ES-I3 (cell line): ENCODE measurements around the gene GTPBP6.
"Not testable (repeated sequence)": the region's sequence is repeated elsewhere in the genome, so short reads cannot be mapped to it uniquely, and the experiment has no call there.

Experiments used
- H3K36me3 ChIP-seq: 2 replicates; pipeline ENCODE4 v1.6.1; 2013; ENCODE audit warnings: mild to moderate bottlenecking, low read length, control low read depth, moderate library complexity; ENCODE audit not compliant: insufficient read depth
- H3K4me1 ChIP-seq: 2 replicates; pipeline ENCODE4 v1.6.1; 2013; ENCODE audit warnings: mild to moderate bottlenecking, control low read depth, low read length; ENCODE audit not compliant: insufficient read depth
- H3K9ac ChIP-seq: 2 replicates; pipeline ENCODE4 v1.6.1; 2013; ENCODE audit warnings: low read depth, mild to moderate bottlenecking, low read length, moderate library complexity
- H3K9me3 ChIP-seq: 2 replicates; pipeline ENCODE4 v1.6.1; 2013; ENCODE audit warnings: mild to moderate bottlenecking, low read length, moderate library complexity; ENCODE audit not compliant: control insufficient read depth, insufficient read depth

GTPBP6 gene

GRCh38 chrX:310621-311155 is 7.9 kb downstream of the GTPBP6 start:
- H3K9ac ChIP-seq, result no peak overlapping the region
- no peaks in the 10 kb centered on the region for H3K9me3 ChIP-seq
- peaks cover 32% of the 10 kb centered on the region for H3K36me3 ChIP-seq

DNA sequence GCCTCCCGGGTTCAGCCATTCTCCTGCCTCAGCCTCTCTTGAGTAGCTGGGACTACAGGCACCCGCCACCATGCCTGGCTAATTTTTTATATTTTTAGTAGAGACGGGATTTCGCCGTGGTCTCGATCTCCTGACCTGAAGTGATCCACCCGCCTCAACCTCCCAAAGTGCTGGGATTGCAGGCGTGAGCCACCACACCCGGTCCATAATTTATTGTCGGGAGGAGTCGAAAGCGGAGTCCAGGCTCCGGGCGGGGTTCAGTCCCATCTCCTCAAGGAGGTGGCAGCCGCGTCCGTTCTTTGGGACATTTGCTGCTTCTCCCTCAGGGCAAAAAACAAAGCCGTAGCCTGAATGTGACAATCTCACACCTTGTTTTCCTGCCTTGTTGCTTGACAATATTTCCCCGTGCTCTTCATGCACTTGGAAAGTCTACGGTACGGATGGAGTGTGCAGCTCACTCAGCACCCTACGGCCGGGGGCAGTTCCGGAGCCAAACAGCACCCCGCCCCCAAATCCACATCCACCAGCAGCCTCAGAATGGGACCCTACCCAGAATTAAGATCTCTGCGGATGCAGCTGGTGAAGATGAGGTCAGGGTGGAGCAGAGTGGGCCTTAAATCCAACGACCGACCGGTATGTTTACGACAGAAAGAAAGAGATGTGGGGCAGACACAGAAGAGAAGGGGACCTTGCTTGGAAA is 9.6 kb downstream of the GTPBP6 start:
- Histone ChIP-seq H3K9ac (no peak overlapping the region), H3K36me3 (peaks cover 32% of the 10 kb centered on the region), H3K9me3 (no peaks in the 10 kb centered on the region), H3K4me1 (no peaks in the 10 kb centered on the region)

More at GRCh38 chrX:310621-311155, 7.9 kb downstream of the GTPBP6 start:
- no peaks in the 10 kb centered on the region for H3K4me1 ChIP-seq

DNA sequence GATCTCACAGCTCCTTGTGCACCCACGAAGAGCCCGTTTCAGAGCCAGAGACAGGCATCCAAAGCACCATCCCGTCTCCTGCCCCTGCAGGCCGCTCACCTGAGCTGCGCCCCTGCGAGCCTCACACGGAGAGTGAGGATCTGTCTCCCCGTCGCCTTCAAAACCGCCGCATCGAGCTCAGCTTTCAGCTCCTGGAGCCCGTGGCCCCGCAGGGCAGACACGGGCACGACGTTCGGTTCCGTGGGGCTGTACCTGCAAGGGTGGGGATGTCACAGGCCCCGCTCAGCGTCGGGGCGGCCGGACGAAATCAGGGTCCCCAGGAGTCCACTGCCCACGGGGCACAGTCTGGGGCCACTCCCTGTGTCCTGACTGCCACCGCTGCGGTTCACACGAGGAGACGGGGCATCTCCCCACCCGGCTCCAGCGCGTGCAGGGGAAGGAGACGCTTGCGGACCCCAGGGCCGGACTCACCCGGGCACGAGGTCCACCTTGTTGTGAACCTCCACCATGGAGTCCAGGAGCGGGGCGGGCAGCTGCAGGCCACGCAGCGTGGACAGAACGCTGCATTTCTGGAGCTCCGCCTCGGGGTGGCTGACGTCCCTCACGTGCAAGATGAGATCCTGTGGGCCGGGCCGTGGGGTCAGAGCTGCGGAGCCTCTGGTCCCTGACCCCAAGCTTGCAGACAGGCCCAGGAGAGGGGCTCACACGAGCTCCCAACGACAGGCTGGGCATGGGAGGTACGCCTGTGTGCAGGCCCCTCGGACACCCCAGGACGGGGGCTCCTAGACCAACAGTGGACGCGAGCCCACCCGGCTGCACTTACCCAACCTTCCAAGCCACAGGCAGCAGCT is 11.1 kb downstream of the GTPBP6 start:
- H3K36me3 ChIP-seq, result peaks cover 34% of the 10 kb centered on the region
- H3K9me3 ChIP-seq, result no peaks in the 10 kb centered on the region
- no peaks in the 10 kb centered on the region for H3K4me1 ChIP-seq
- no peak overlapping the region for H3K9ac ChIP-seq

GRCh38 chrX:306614-307251 is 11.9 kb downstream of the GTPBP6 start:
- not testable (repeated sequence) for H3K9me3 ChIP-seq, H3K9ac ChIP-seq, H3K4me1 ChIP-seq
- H3K36me3 ChIP-seq, result peaks cover 28% of the 10 kb centered on the region

DNA sequence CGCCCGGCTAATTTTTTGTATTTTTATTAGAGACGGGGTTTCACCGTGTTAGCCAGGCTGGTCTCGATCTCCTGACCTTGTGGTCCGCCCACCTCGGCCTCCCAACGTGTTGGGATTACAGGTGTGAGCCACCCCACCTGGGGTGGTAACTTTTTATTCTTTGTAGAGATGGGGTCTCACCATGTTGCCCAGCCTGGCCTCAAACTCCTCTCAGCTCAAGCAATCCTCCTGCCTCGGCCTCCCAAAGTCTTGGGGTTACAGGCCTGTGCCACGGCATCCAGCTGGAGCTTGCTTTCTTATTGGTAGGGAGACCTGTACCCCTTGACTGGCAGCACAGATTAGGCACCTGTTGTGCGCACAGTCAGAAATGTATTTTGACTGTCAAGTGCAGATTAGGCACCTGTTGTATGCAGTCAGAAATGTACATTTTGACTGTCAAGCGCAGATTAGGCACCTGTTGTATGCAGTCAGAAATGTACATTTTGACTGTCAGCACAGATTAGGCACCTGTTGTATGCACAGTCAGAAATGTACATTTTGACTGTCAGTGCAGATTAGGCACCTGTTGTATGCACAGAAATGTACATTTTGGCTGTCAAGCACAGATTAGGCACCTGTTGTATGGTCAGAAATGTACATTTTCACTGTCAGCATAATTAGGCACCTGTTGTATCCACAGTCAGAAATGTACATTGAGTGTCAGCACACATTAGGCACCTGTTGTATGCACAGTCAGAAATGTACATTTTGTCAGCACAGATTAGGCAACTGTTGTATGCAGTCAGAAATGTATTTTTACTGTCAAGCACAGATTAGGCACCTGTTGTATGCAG is 12.6 kb downstream of the GTPBP6 start:
- not testable (repeated sequence) for H3K9ac ChIP-seq, H3K4me1 ChIP-seq, H3K9me3 ChIP-seq
- H3K36me3 ChIP-seq, result peaks cover 28% of the 10 kb centered on the region

- H3K4me1 ChIP-seq, result no peaks in the 10 kb centered on the region
- no peaks in the 10 kb centered on the region for H3K9me3 ChIP-seq
- no peak overlapping the region for H3K9ac ChIP-seq
- peaks cover 23% of the 10 kb centered on the region for H3K36me3 ChIP-seq
These were observed 15.6 kb downstream of the GTPBP6 start for GRCh38 chrX:302975-303374.

- Histone ChIP-seq H3K4me1 (no peaks in the 10 kb centered on the region), H3K9ac (no peak overlapping the region), H3K9me3 (no peaks in the 10 kb centered on the region), H3K36me3 (peaks cover 15% of the 10 kb centered on the region)
These were observed 18.3 kb downstream of the GTPBP6 start for GRCh38 chrX:300334-300733.

GRCh38 chrX:298993-299392 is 19.6 kb downstream of the GTPBP6 start:
- Histone ChIP-seq H3K4me1 (no peaks in the 10 kb centered on the region), H3K9ac (no peak overlapping the region), H3K36me3 (peaks cover 15% of the 10 kb centered on the region), H3K9me3 (no peaks in the 10 kb centered on the region)

DNA sequence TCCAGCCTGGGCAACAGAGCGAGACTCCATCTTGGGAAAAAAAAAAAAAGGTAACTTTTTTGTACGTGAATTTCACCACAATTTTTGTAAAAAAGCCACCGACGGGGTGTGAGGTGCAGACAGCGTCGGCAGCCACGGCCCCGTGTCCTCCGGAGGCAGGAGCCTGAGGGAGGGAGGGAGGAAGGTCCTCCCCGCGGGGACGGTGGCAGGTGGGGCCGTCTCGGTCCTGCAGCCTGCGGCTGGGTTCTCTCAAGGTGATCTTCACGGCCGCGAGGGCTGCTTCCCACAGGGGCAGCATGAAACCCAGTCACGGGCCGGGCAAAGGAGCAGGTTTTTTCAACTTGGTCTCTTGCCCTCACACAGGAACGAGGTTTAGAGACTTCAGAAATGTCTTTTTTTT is 23.5 kb downstream of the GTPBP6 start:
- H3K9me3 ChIP-seq, result peaks cover 3% of the 10 kb centered on the region; the same call in 1 of the 2 replicates
- no peaks in the 10 kb centered on the region for H3K4me1 ChIP-seq
- H3K9ac ChIP-seq, result no peak overlapping the region
- H3K36me3 ChIP-seq, result peaks cover 24% of the 10 kb centered on the region

DNA sequence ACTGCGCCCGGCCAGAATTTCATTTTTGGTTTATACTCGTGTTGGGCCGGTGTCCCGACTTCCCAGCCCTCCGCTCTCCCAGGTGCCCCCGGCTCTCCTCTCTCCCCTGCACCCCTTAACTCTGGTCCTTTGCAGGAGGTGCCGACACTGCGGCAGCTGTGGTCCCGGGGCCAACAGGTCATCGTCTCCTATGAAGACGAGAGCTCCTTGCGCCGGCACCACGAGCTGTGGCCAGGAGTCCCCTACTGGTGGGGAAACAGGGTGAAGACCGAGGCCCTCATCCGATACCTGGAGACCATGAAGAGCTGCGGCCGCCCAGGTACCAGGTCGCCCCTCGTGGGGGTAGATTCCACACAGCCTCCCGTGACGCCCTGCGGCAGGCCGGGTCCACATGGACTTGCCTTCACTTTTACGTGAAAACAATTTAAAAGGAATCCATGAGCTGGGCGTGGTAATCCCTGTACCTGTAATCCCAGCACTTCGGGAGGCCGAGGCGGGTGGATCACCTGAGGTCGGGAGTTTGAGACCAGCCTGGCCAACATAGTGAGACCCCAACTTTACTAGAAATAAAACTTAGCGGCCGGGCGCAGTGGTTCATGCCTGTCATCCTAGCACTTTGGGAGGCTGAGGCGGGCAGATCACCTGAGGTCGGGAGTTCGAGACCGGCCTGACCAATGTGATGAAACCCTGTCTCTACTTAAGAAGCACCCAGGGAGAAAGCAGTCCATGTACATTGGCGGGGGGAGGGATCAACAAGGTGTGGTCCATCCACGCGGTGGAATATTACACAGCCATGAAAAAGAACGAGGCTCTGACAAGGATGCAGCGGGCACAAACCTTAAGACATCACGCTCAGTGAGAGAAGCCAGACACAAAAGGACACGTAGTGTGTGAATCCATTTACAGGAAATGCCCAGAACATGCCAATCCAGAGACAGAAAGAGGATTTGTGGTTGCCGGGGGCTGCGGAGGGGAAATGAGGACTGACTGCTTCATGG is 25.4 kb downstream of the GTPBP6 start:
- Histone ChIP-seq H3K36me3 (peaks cover 31% of the 10 kb centered on the region), H3K9me3 (peaks cover 3% of the 10 kb centered on the region; the same call in 1 of the 2 replicates), H3K9ac (no peak overlapping the region), H3K4me1 (no peaks in the 10 kb centered on the region)

DNA sequence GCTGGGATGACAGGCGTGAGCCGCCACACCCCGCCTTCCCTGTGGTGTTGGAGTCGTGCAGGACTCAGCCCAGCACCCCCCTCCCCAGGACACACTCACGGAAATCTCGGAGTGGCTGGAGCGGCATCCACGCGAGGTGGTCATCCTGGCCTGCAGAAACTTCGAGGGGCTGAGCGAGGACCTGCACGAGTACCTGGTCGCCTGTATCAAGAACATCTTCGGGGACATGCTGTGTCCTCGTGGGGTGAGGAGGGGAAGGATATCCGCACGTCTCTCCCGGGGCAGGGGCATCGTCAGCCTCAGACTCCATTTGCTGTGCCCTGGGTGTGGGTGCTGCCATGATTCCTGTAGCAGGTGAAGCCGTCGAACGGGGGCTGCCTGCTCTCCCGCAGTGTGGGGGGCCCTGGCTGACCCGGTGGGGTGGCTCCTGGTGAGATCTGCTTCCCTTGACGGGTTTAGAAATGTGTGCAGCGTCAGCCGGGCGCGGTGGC is 27.1 kb downstream of the GTPBP6 start:
- H3K9ac ChIP-seq, result no peak overlapping the region
- H3K9me3 ChIP-seq, result peaks cover 3% of the 10 kb centered on the region; the same call in 1 of the 2 replicates
- peaks cover 33% of the 10 kb centered on the region for H3K36me3 ChIP-seq
- H3K4me1 ChIP-seq, result no peaks in the 10 kb centered on the region

DNA sequence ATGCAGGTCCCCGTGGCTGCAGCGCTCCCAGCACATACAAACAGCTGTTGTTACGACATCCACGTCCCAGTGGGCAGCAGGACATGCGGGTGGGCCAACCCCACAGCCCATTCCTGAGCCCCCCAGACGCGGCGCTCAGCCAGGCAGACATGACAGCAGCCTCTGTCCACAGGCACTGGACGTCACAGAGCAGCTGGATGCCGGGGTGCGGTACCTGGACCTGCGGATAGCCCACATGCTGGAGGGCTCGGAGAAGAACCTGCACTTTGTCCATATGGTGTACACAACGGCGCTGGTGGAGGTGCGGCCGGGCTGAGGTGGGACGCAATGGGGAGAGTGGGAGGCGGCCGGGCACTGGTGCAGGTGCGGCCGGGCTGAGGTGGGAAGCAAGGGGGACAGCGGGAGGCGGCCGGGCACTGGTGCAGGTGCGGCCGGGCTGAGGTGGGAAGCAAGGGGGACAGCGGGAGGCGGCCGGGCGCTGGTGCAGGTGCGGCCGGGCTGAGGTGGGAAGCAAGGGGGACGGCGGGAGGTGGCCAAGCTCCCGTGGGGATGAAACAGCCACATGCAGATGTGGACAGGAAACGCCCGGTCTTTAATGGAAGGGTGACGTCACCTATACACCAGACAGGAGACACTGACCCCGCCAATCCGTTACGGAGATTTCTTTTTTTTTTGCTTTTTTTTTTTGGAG is 28.0 kb downstream of the GTPBP6 start:
- Histone ChIP-seq H3K4me1 (no peaks in the 10 kb centered on the region), H3K9ac (no peak overlapping the region), H3K9me3 (peaks cover 3% of the 10 kb centered on the region; the same call in 1 of the 2 replicates), H3K36me3 (peaks cover 33% of the 10 kb centered on the region)
